ENCODE results near the gene REL.

REL gene

DNA sequence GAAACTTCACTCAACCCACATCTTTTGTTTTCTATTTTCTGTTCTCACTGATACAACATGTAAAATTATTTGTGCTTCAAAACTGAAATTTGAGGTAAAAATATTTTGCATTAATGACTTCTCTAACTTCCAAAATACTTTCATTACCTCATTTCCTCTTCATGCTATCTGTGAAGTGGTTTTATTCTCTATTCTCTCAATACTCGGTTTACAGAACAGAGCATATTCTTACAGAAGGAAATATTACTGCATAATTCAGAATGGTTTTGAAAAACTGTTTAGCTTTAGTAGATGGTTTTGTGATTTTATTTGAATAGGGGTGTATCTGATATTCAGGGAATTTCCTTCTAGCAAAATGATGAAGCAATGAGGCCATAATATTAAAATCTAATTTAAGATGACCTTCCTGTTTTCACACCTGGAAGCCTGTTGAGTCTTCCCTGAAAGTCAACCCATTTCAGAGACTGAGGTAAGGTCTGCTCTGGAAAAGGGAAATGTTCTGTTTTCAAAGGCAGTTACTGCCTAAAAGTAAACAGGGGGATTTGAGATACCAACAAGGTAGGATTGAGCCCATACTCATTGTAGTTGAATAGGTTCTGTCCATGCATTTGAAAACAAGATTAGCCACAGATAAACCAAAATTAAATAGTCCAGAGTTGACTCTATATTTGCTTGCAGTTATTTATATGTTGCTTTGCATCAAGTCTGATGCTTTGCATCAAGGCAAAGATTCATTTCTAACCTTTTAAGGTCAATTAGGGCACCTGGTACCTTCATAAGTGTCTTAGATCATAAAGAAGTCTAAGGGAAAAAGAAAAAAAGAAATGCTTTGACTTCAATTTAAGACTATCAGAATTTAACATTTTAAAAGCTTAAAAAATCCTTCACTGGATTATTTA lies 85.4 kb downstream of the REL start:
- no peak for DNase-seq

GRCh38 chr2:60972889-60973656 lies 91.7 kb downstream of the REL start:
- DNase-seq: no peak

- no peak for DNase-seq
Observed at GRCh38 chr2:60973705-60974104, 92.3 kb downstream of the REL start.

GRCh38 chr2:60974652-60975051 lies 93.3 kb downstream of the REL start:
- DNase-seq: no peak

Data from NCI-H1048 (cell line).